PC-9 (cell line): ENCODE results near the gene ZSWIM4. TPM values are rescaled to one million over a fixed set of nuclear protein-coding genes. Genes with fewer than 3 reads are reported as not detected.
"Not testable (repeated sequence)": the region's sequence is repeated elsewhere in the genome, so short reads cannot be mapped to it uniquely, and the experiment has no call there.

ENCODE experiments used
- BruUV-seq: library from RNA; stranded (reverse); fragments of 400-500 nt; replicated peaks from 2 replicates; lab custom pipeline; 2021; lab: Mats Ljungman, UMichigan
- CTCF ChIA-PET: fragments of 300-600 bp; sonication (Branson Sonifier 250); formaldehyde crosslinking; loops from one replicate; lab custom pipeline; 2022; ENCODE audit warnings: antibody characterized with exemption; lab: Charles Lee
- POLR2A ChIA-PET: fragments of 300-600 bp; sonication (Branson Sonifier 250); formaldehyde crosslinking; loops from one replicate; lab custom pipeline; 2022; ENCODE audit warnings: antibody characterized with exemption; ENCODE audit not compliant: unreplicated experiment; lab: Charles Lee
- DNase-seq, 2 experiments: peaks; one replicate each; pipeline versions ENCODE4 v3.0.0 to v3.0.0-alpha.2; 2015 to 2022; ENCODE audit warnings: mixed read lengths in 1 of 2
- H2AFZ ChIP-seq: fragments of 200-600 bp; sonication (generic); 2 replicates; pipeline ENCODE4 v1.8.1; 2017; ENCODE audit warnings: antibody characterized with exemption
- H3F3A ChIP-seq: fragments of 200-600 bp; sonication (generic); 2 replicates; pipeline ENCODE4 v1.8.1; 2017; ENCODE audit warnings: antibody characterized with exemption, mild to moderate bottlenecking, low read depth; ENCODE audit not compliant: insufficient read depth
- H3K27ac ChIP-seq: fragments of 200-600 bp; sonication (generic); 2 replicates; pipeline ENCODE4 v1.6.1; 2016; ENCODE audit warnings: mixed run types
- H3K27me3 ChIP-seq: fragments of 200-600 bp; sonication (generic); 2 replicates; pipeline ENCODE4 v1.6.1; 2016; ENCODE audit warnings: low read depth, mixed run types; ENCODE audit not compliant: insufficient read depth
- H3K36me3 ChIP-seq: fragments of 200-600 bp; sonication (generic); 2 replicates; pipeline ENCODE4 v1.6.1; 2016; ENCODE audit warnings: low read depth, mixed run types
- H3K4me1 ChIP-seq: fragments of 200-600 bp; sonication (generic); replicated peaks from 2 replicates; pipeline ENCODE4 v1.6.1; 2016; ENCODE audit warnings: mixed run types; ENCODE audit not compliant: insufficient read depth
- H3K4me2 ChIP-seq: fragments of 200-600 bp; sonication (generic); 2 replicates; pipeline ENCODE4 v1.6.1; 2017; ENCODE audit warnings: mixed run types
- H3K4me3 ChIP-seq: fragments of 200-600 bp; sonication (generic); 2 replicates; pipeline ENCODE4 v1.6.1; 2016; ENCODE audit warnings: mixed run types
- H3K79me2 ChIP-seq: fragments of 200-600 bp; sonication (generic); 2 replicates; pipeline ENCODE4 v1.6.1; 2017; ENCODE audit warnings: low read depth, mixed run types
- H3K9me2 ChIP-seq: fragments of 200-600 bp; sonication (generic); 2 replicates; pipeline ENCODE4 v1.8.1; 2017; ENCODE audit warnings: mild to moderate bottlenecking; ENCODE audit not compliant: insufficient read depth
- H3K9me3 ChIP-seq: fragments of 200-600 bp; sonication (generic); 2 replicates; pipeline ENCODE4 v1.8.1; 2016; ENCODE audit warnings: low read depth; ENCODE audit not compliant: insufficient read depth
- H4K20me1 ChIP-seq: fragments of 200-600 bp; sonication (generic); 2 replicates; pipeline ENCODE4 v1.8.1; 2017; ENCODE audit not compliant: insufficient read depth
- CTCF ChIP-seq: fragments of 200-600 bp; sonication (generic); conservative IDR thresholded peaks from 2 replicates; pipeline ENCODE4 v1.6.1; 2017; ENCODE audit warnings: mixed run types, antibody characterized with exemption, mild to moderate bottlenecking, moderate library complexity
- EZH2 ChIP-seq: fragments of 200-600 bp; sonication (generic); IDR thresholded peaks from 2 replicates; pipeline ENCODE4 v1.8.0; 2017; ENCODE audit warnings: antibody characterized with exemption, low read depth
- intact Hi-C: fragments of 100-400 bp; cut with micrococcal nuclease; formaldehyde crosslinking; loops from one replicate; pipeline ENCODE4 v1.10.0; 2022; ENCODE audit not compliant: unreplicated experiment
- total RNA-seq: library from RNA; stranded (reverse); gene quantifications from 2 replicates; pipeline ENCODE4 v1.2.3, GENCODE V29; 2021

The ZSWIM4 gene
- total RNA-seq, 1 experiment from 2014 or later, result 15.2 TPM

- DNase-seq, result no peak
- Histone ChIP-seq H3K4me1 (peaks cover 30% of the 10 kb centered on the region), H3K79me2 (peaks cover 5% of the 10 kb centered on the region; the same call in 1 of the 2 replicates), H3K4me3 (no peak overlapping the region), H3F3A (peaks cover 31% of the 10 kb centered on the region), H3K27ac (no peak overlapping the region), H4K20me1 (no peaks in the 10 kb centered on the region), H3K4me2 (no peak overlapping the region), H3K9me3 (no peaks in the 10 kb centered on the region), H3K36me3 (no peaks in the 10 kb centered on the region), H3K27me3 (no peaks in the 10 kb centered on the region), H3K9me2 (no peaks in the 10 kb centered on the region), H2AFZ (no peak overlapping the region)
- intact Hi-C loops, result no loop called here
- TF ChIP-seq EZH2 (no peak), CTCF (no peak)
- ChIA-PET POLR2A (no interaction called here), CTCF (no interaction called here)
- BruUV-seq, result no TSS peak
Measured at GRCh38 chr19:13790354-13790753, 4.9 kb upstream of the ZSWIM4 start.

GRCh38 chr19:13793317-13793716 is 1.9 kb upstream of the ZSWIM4 start:
- H3K4me3 ChIP-seq, H3K9me2 ChIP-seq, H3K9me3 ChIP-seq, H3K36me3 ChIP-seq, H3K27me3 ChIP-seq, H4K20me1 ChIP-seq, DNase-seq, H2AFZ ChIP-seq, intact Hi-C loops, BruUV-seq, CTCF ChIA-PET: not testable (repeated sequence)
- POLR2A ChIA-PET, result interaction anchor here (0.7 kb wide), 3 partner anchors 12 to 617 kb away, joined by 8 to 17 read pairs (median 11); no protein-coding TSS in a partner anchor
- peaks cover 33% of the 10 kb centered on the region for H3K4me1 ChIP-seq
- peaks cover 50% of the 10 kb centered on the region for H3F3A ChIP-seq
- peak overlapping the region; percentile 94; the same call in 1 of the 2 replicates for H3K27ac ChIP-seq
- peaks cover 27% of the 10 kb centered on the region for H3K79me2 ChIP-seq
- peak overlapping the region; percentile 93; the same call in 1 of the 2 replicates for H3K4me2 ChIP-seq

- POLR2A ChIA-PET, result interaction anchor here (0.6 to 2.2 kb wide), 6 partner anchors 20 to 612 kb away, joined by 3 to 26 read pairs (median 9); partner anchors contain the start of gene C19orf53
- peak overlapping the region; percentile 94 for H3K27ac ChIP-seq
Measured at GRCh38 chr19:13794398-13794756, 866 bp upstream of the ZSWIM4 start.

More at GRCh38 chr19:13794398-13794756, 866 bp upstream of the ZSWIM4 start:
- BruUV-seq, result TSS peak; percentile 76
- Histone ChIP-seq H3K4me2 (peak overlapping the region; percentile 93), H3K4me1 (peaks cover 33% of the 10 kb centered on the region), H3K27me3 (no peaks in the 10 kb centered on the region), H3K36me3 (no peaks in the 10 kb centered on the region), H4K20me1 (no peaks in the 10 kb centered on the region), H3K9me2 (no peaks in the 10 kb centered on the region), H3K4me3 (peak overlapping the region; percentile 99), H3K9me3 (no peaks in the 10 kb centered on the region), H3K79me2 (peaks cover 33% of the 10 kb centered on the region), H3F3A (peaks cover 44% of the 10 kb centered on the region), H2AFZ (peak overlapping the region; percentile 85)
- CTCF ChIA-PET, result no interaction called here
- DNase-seq, result peak; percentile 82 to 83
- TF ChIP-seq CTCF (no peak), EZH2 (no peak)
- intact Hi-C loops, result loop anchor here (2.0 kb wide), 3 partner anchors 30 to 68 kb away; partner anchors contain the start of gene MRI1
